OCI-LY3 (cell line): ENCODE measurements around the gene GM2A.

Experiments
- H2AFZ ChIP-seq: fragments of 200-600, 300-600 bp; shearing (Covaris generic); 2 replicates; pipeline ENCODE4 v1.6.0; 2014; ENCODE audit warnings: antibody characterized with exemption, low read depth, low read length
- H3K27ac ChIP-seq: fragments of 200-600, 300-600 bp; sonication (generic); 2 replicates; pipeline ENCODE4 v1.5.1; 2014; ENCODE audit warnings: mild to moderate bottlenecking, low read length, moderate library complexity, mixed read lengths
- H3K27me3 ChIP-seq: fragments of 200-600, 300-600 bp; sonication (generic); 2 replicates; pipeline ENCODE4 v1.6.1; 2014; ENCODE audit warnings: low read depth, low read length, mixed read lengths
- H3K36me3 ChIP-seq: fragments of 200-600, 300-600 bp; sonication (generic); replicated peaks from 2 replicates; pipeline ENCODE3; 2014; ENCODE audit warnings: low read depth, low read length, mixed read lengths
- H3K4me1 ChIP-seq: fragments of 300-600, 200-600 bp; sonication (generic); 2 replicates; pipeline ENCODE4 v1.6.1; 2014; ENCODE audit warnings: low read length, mixed read lengths
- H3K4me2 ChIP-seq: fragments of 200-600, 300-600 bp; sonication (generic); 2 replicates; pipeline ENCODE4 v1.6.1; 2014; ENCODE audit warnings: low read length, mixed read lengths
- H3K4me3 ChIP-seq: fragments of 300-600, 200-600 bp; sonication (generic); 2 replicates; pipeline ENCODE4 v1.5.1; 2014; ENCODE audit warnings: antibody characterized with exemption, mild to moderate bottlenecking, low read length, moderate library complexity
- H3K79me2 ChIP-seq: fragments of 300-600, 200-600 bp; shearing (Covaris generic); 2 replicates; pipeline ENCODE4 v1.6.1; 2014; ENCODE audit warnings: mild to moderate bottlenecking, low read length, mixed read lengths
- H3K9ac ChIP-seq: fragments of 300-600, 200-600 bp; shearing (Covaris generic); 2 replicates; pipeline ENCODE4 v1.6.0; 2014; ENCODE audit warnings: mild to moderate bottlenecking, low read length, moderate library complexity
- H3K9me3 ChIP-seq: fragments of 200-600, 300-600 bp; shearing (Covaris generic); 2 replicates; pipeline ENCODE4 v1.6.1; 2014; ENCODE audit warnings: low read length, mixed read lengths; ENCODE audit not compliant: insufficient read depth
- H4K20me1 ChIP-seq: fragments of 200-600, 300-600 bp; sonication (generic); 2 replicates; pipeline ENCODE4 v1.6.1; 2016; ENCODE audit warnings: low read length, mixed read lengths; ENCODE audit not compliant: insufficient read depth
- CTCF ChIP-seq: fragments of 200-600, 300-600 bp; sonication (generic); IDR thresholded peaks from 2 replicates; pipeline ENCODE4 v1.5.1; 2014; ENCODE audit warnings: antibody characterized with exemption, low read length, low read depth
- EZH2phosphoT487 ChIP-seq: fragments of 200-600 bp; shearing (Covaris generic); IDR thresholded peaks from 2 replicates; pipeline ENCODE4 v1.6.1; 2018; ENCODE audit warnings: antibody characterized with exemption, mixed run types, low read depth

The GM2A gene

GRCh38 chr5:151245680-151246219, 7.2 kb upstream of the GM2A start:
- Histone ChIP-seq H3K27me3 (no peaks in the 10 kb centered on the region), H3K4me2 (peak overlapping the region; percentile 26), H3K4me3 (no peak overlapping the region), H3K36me3 (no peaks in the 10 kb centered on the region), H3K27ac (no peak overlapping the region), H3K79me2 (no peaks in the 10 kb centered on the region), H3K4me1 (peaks cover 64% of the 10 kb centered on the region), H4K20me1 (no peaks in the 10 kb centered on the region), H2AFZ (no peak overlapping the region), H3K9ac (no peak overlapping the region), H3K9me3 (no peaks in the 10 kb centered on the region)
- TF ChIP-seq EZH2phosphoT487 (no peak), CTCF (no peak)

GRCh38 chr5:151248651-151249050, 4.3 kb upstream of the GM2A start:
- Histone ChIP-seq H3K27me3 (no peaks in the 10 kb centered on the region), H3K4me3 (no peak overlapping the region), H3K36me3 (no peaks in the 10 kb centered on the region), H3K4me1 (peaks cover 50% of the 10 kb centered on the region), H3K79me2 (peaks cover 6% of the 10 kb centered on the region), H3K27ac (no peak overlapping the region), H3K9me3 (no peaks in the 10 kb centered on the region), H2AFZ (no peak overlapping the region), H4K20me1 (no peaks in the 10 kb centered on the region), H3K9ac (no peak overlapping the region), H3K4me2 (no peak overlapping the region)
- no peak for TF ChIP-seq CTCF

GRCh38 chr5:151249281-151249680, 3.7 kb upstream of the GM2A start:
- Histone ChIP-seq H2AFZ (no peak overlapping the region), H3K27me3 (no peaks in the 10 kb centered on the region), H4K20me1 (no peaks in the 10 kb centered on the region), H3K4me2 (no peak overlapping the region), H3K36me3 (no peaks in the 10 kb centered on the region), H3K4me1 (peaks cover 47% of the 10 kb centered on the region), H3K27ac (no peak overlapping the region), H3K79me2 (peaks cover 13% of the 10 kb centered on the region), H3K4me3 (no peak overlapping the region), H3K9ac (no peak overlapping the region), H3K9me3 (no peaks in the 10 kb centered on the region)
- TF ChIP-seq EZH2phosphoT487 (no peak), CTCF (no peak)

- no peaks in the 10 kb centered on the region for H4K20me1 ChIP-seq
- H3K4me3 ChIP-seq: peak overlapping the region; percentile 57
- H3K36me3 ChIP-seq: peaks cover 5% of the 10 kb centered on the region
- H3K4me1 ChIP-seq: peaks cover 47% of the 10 kb centered on the region
- peak overlapping the region; percentile 68; the same call in 1 of the 2 replicates for H3K9ac ChIP-seq
- H3K27me3 ChIP-seq: no peaks in the 10 kb centered on the region
- peak overlapping the region; percentile 96 for H3K4me2 ChIP-seq
- peaks cover 24% of the 10 kb centered on the region for H3K79me2 ChIP-seq
- H3K27ac ChIP-seq: peak overlapping the region; percentile 68
- no peak for TF ChIP-seq CTCF
- 0 out of 2 replicates have a peak overlapping the region, but pooled peaks have one; percentile 58 for H2AFZ ChIP-seq
- H3K9me3 ChIP-seq: no peaks in the 10 kb centered on the region
Observed at GRCh38 chr5:151250346-151251000, 2.5 kb upstream of the GM2A start.
